22Rv1 (cell line): ENCODE measurements around the gene RNF212.

ENCODE experiments used
- H3K27ac ChIP-seq: fragments of 450-650 bp; 2 replicates; pipeline ENCODE4 v1.5.1; 2017
- CTCF ChIP-seq: fragments of 450-650 bp; IDR thresholded peaks from 2 replicates; pipeline ENCODE4 v1.5.1; 2017; ENCODE audit warnings: mild to moderate bottlenecking
- ZFX ChIP-seq: fragments of 450-650 bp; IDR thresholded peaks from 2 replicates; pipeline ENCODE4 v1.6.1; 2017; ENCODE audit warnings: antibody characterized with exemption, borderline replicate concordance

RNF212 gene

GRCh38 chr4:1105662-1106061 lies 7.7 kb downstream of the RNF212 start:
- no peak for TF ChIP-seq CTCF
- no peak for TF ChIP-seq ZFX
- no peak overlapping the region for H3K27ac ChIP-seq

- TF ChIP-seq ZFX = no peak
- no peak for TF ChIP-seq CTCF
- H3K27ac ChIP-seq = no peak overlapping the region
These were observed 8.3 kb downstream of the RNF212 start for GRCh38 chr4:1105067-1105466.

DNA sequence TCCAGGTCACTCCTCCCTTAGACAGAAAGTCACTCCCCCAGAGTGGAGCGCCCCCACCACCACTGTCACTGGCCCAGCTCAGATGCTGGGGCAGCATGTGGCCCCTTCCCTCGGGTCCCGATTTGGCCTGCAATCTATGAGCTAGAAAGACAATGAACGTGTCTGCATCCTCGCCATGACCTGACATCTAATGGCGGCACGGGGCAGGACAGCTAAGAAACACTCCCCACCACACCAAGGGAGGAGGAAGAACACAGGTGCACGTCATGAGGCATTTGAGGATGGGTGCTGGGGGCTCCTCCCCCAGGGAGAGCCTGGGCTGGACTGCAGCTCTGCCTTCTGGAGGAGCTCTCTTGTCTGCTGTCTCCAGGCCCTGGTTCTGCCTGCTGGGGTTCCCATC lies 8.7 kb downstream of the RNF212 start:
- no peak overlapping the region for H3K27ac ChIP-seq
- TF ChIP-seq ZFX = no peak

- no peak overlapping the region for H3K27ac ChIP-seq
- TF ChIP-seq CTCF = no peak
- no peak for TF ChIP-seq ZFX
These were observed 13.6 kb downstream of the RNF212 start for GRCh38 chr4:1099684-1100335.

DNA sequence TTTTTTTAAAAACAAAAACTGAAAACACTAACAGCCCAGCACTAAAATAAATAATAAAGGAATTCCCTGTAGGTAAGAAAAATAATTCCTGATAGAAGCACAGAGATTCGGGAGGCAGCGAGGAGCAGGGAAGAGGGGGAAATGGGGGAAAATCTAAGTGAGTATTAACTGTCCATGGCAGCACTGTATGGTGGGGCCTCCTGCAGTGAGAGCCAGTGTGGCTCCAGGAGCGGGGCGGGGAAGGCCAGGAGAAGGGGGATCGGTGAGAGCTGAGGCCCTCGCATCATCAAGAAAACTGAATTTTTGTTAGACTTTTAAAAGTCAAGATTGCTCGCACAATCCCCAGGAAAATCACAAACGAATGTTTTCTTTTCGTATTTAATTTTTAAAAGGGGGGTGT lies 14.1 kb downstream of the RNF212 start:
- TF ChIP-seq ZFX (no peak), CTCF (no peak)

DNA sequence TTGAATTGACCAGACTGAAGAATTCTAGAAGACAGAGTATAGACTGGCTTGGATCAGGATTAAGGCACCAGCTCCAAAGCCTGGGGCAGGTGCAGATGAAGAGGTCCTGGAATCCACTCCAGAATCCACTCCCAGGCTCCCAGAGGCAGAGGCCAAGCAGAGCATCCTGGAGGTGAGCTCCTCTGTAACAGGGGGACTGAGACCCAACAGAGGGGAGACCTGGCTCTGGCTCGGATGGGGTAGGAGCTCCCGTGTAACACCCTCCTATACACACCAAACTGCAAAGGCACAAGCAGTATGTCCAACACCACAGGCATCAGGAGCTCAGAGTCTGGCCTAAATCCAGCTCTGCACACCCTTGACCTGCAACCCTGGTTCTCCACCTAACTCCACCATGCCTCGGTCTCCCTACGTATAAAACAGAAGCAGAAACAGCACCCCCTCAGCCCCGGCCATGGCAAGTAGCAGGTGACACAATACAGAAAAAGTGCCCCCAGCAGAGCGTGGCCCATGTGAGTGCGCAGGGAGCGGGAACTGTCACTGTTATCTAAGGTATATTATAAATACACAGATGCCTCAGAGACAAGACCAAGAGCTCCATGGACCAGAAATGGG lies 14.9 kb downstream of the RNF212 start:
- H3K27ac ChIP-seq = no peak overlapping the region
- TF ChIP-seq CTCF (no peak), ZFX (no peak)

More for the DNA sequence above, 14.1 kb downstream of the RNF212 start:
- no peak overlapping the region for H3K27ac ChIP-seq

- TF ChIP-seq ZFX = no peak
- no peak for TF ChIP-seq CTCF
- H3K27ac ChIP-seq = no peak overlapping the region
These were observed 15.8 kb downstream of the RNF212 start for GRCh38 chr4:1097553-1097952.
